Loucy (cell line): ENCODE results near the gene SSNA1.
A peak's percentile ranks its signal among the peaks of the same experiment; 100 is the strongest.

ENCODE experiments used
- H2AFZ ChIP-seq: fragments of 200-600 bp; sonication (generic); 2 replicates; pipeline ENCODE4 v1.6.0; 2016; ENCODE audit warnings: antibody characterized with exemption, mild to moderate bottlenecking, low read length, moderate library complexity
- H3F3A ChIP-seq: fragments of 200-600 bp; 2 replicates; pipeline ENCODE4 v1.6.0; 2016; ENCODE audit warnings: antibody characterized with exemption, low read depth, mild to moderate bottlenecking
- H3K27me3 ChIP-seq: fragments of 200-600 bp; sonication (generic); 2 replicates; pipeline ENCODE4 v1.6.1; 2014; ENCODE audit warnings: low read length, mild to moderate bottlenecking; ENCODE audit not compliant: insufficient read depth, poor library complexity, severe bottlenecking
- H3K36me3 ChIP-seq: fragments of 200-600 bp; sonication (generic); 2 replicates; pipeline ENCODE4 v1.6.1; 2016; ENCODE audit warnings: low read length; ENCODE audit not compliant: insufficient read depth
- H3K4me1 ChIP-seq: fragments of 200-600 bp; sonication (generic); 2 replicates; pipeline ENCODE4 v1.5.1; 2014; ENCODE audit warnings: low read length, mild to moderate bottlenecking; ENCODE audit not compliant: insufficient read depth, poor library complexity, severe bottlenecking
- H3K4me2 ChIP-seq: fragments of 200-600 bp; sonication (generic); 2 replicates; pipeline ENCODE4 v1.6.0; 2014; ENCODE audit warnings: antibody characterized with exemption, low read length, low read depth, mild to moderate bottlenecking; ENCODE audit not compliant: poor library complexity, severe bottlenecking
- H3K4me3 ChIP-seq: fragments of 200-600 bp; sonication (generic); 2 replicates; pipeline ENCODE4 v1.5.1; 2014; ENCODE audit warnings: low read length, mild to moderate bottlenecking, mixed read lengths; ENCODE audit not compliant: poor library complexity, severe bottlenecking
- H3K79me2 ChIP-seq: fragments of 200-600 bp; sonication (generic); 2 replicates; pipeline ENCODE4 v1.6.1; 2014; ENCODE audit warnings: low read length; ENCODE audit not compliant: insufficient read depth
- H3K9ac ChIP-seq: fragments of 200-600 bp; sonication (generic); 2 replicates; pipeline ENCODE4 v1.6.0; 2014; ENCODE audit warnings: mild to moderate bottlenecking, low read depth, low read length, moderate library complexity; ENCODE audit not compliant: poor library complexity, severe bottlenecking
- H3K9me2 ChIP-seq: fragments of 200-600 bp; sonication (generic); replicated peaks from 2 replicates; pipeline ENCODE4 v1.6.1; 2016; ENCODE audit warnings: low read depth, low read length, mixed read lengths
- H3K9me3 ChIP-seq: fragments of 200-600 bp; sonication (generic); 2 replicates; pipeline ENCODE4 v1.6.1; 2014; ENCODE audit warnings: mild to moderate bottlenecking, antibody characterized with exemption, low read length, low read depth; ENCODE audit not compliant: insufficient read depth
- H4K20me1 ChIP-seq: fragments of 200-600 bp; sonication (generic); 2 replicates; pipeline ENCODE4 v1.6.0; 2014; ENCODE audit warnings: antibody characterized with exemption, low read length, mild to moderate bottlenecking; ENCODE audit not compliant: insufficient read depth, poor library complexity, severe bottlenecking
- EZH2phosphoT487 ChIP-seq: fragments of 200-600 bp; IDR thresholded peaks from 2 replicates; pipeline ENCODE4 v1.6.1; 2018; ENCODE audit warnings: antibody characterized with exemption, mild to moderate bottlenecking, moderate library complexity, borderline replicate concordance
- TF ChIP-seq, protein P1 (sequence below): fragments of 200-600 bp; sonication (generic); conservative IDR thresholded peaks from 2 replicates; pipeline ENCODE4 v1.5.1; 2014; ENCODE audit warnings: mild to moderate bottlenecking, antibody characterized with exemption, low read length

The SSNA1 gene

DNA sequence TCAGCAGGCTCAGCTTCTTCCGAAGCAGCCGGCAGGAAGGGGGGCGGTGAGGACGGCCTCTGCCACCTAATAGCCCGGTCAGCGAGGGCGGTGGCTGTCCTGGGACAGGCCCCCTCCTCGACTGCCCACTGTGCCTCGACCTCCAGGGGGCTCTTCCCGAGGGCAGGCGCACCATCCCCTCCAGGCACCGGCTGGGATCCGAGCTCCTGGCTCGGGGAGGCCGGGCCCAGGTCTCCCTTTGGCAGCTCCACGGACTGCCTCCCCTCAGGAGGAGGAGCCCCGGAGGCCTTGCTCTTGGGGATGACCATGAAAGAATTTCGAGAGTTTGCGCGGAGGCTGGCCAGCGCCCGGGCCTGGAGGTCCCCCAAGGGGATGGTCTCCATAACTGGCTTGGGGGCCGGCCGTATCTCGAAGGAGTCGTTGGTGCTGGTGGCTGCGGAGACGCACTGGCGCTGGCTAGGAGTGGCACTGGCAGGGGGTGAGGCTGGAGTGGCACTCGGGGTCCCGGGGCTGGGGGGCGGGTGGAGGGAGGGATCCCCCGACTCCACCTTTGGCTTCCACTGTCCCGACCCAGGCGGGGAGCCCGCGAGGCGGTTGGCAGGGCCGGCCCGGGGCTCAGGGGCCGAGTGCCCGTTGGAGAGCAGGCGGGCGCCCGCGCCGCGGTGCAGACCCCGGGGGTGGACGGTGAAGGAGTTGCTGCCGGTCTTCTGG lies 11.1 kb downstream of the SSNA1 start:
- no peaks in the 10 kb centered on the region for H3K36me3 ChIP-seq
- TF ChIP-seq EZH2phosphoT487: no peak
- TF ChIP-seq, protein P1, sequence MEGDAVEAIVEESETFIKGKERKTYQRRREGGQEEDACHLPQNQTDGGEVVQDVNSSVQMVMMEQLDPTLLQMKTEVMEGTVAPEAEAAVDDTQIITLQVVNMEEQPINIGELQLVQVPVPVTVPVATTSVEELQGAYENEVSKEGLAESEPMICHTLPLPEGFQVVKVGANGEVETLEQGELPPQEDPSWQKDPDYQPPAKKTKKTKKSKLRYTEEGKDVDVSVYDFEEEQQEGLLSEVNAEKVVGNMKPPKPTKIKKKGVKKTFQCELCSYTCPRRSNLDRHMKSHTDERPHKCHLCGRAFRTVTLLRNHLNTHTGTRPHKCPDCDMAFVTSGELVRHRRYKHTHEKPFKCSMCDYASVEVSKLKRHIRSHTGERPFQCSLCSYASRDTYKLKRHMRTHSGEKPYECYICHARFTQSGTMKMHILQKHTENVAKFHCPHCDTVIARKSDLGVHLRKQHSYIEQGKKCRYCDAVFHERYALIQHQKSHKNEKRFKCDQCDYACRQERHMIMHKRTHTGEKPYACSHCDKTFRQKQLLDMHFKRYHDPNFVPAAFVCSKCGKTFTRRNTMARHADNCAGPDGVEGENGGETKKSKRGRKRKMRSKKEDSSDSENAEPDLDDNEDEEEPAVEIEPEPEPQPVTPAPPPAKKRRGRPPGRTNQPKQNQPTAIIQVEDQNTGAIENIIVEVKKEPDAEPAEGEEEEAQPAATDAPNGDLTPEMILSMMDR: no peak
- H3K9me2 ChIP-seq: no peaks in the 10 kb centered on the region
- no peak overlapping the region for H2AFZ ChIP-seq
- no peaks in the 10 kb centered on the region for H3K9me3 ChIP-seq
- H3K4me2 ChIP-seq: peak overlapping the region; percentile 65
- H3F3A ChIP-seq: no peaks in the 10 kb centered on the region
- peak overlapping the region; percentile 10 for H3K9ac ChIP-seq
- peak overlapping the region; percentile 67 for H3K4me3 ChIP-seq
- peaks cover 54% of the 10 kb centered on the region for H3K79me2 ChIP-seq
- H3K4me1 ChIP-seq: peaks cover 32% of the 10 kb centered on the region
- H4K20me1 ChIP-seq: peaks cover 20% of the 10 kb centered on the region
- no peaks in the 10 kb centered on the region for H3K27me3 ChIP-seq

DNA sequence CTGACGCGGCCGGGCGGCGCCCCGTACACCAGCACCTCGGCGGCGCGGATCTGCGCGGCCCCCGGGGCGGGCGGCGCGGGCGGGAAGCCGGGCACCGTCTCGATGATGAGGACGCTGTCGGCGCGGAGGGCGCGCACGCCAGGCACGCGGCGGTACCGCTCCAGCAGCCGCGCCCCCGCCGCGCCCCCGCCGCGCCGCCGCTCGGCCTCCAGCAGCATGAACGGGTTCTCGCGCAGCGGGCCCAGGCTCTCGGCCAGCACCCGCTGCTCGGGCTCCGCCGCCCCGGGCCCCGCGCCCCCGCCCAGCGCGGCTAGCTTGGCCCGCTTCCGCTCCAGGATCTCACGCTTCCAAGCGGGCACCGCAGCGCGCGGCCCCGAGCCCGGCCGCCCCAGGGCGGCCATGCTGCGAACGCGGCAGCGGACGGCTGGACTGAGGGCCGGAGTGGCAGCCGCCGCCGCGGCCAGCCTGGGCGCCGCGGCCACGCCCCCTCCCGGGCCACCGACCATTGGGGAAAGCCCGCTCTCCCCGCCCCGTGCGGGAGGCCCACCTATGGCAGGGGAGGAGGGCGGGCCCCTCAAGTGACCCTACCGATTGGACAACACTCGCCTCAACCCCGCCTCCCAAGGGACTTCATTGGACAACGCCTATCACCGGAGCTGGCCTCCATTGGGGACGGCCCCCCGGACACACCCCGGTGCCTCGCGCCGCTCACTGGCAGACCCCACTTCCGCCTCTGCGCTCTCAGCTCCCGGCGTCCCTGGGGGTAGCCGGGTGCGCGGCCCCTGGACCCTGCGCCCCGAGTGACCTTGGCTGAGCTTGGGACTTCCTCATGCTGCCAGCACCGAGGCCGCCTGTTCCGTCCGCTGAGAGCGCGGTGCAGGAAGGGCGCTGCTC lies 12.1 kb downstream of the SSNA1 start, which contains the start of gene TPRN:
TSS of gene TPRN (minus strand) at position 431 of the 894 bp plus-strand sequence. CDS start at position 401, 30 bp downstream.
- peak within 1 kb of the TSS; percentile 89 for H3K9ac ChIP-seq
- no peaks in the 10 kb centered on the region for H3K9me2 ChIP-seq
- H3K79me2 ChIP-seq: peaks cover 62% of the 10 kb centered on the region
- H3K36me3 ChIP-seq: no peaks in the 10 kb centered on the region
- peaks cover 37% of the 10 kb centered on the region for H3K4me1 ChIP-seq
- no peak within 1 kb of the TSS for H2AFZ ChIP-seq
- peaks cover 25% of the 10 kb centered on the region for H4K20me1 ChIP-seq
- H3F3A ChIP-seq: no peaks in the 10 kb centered on the region
- no peaks in the 10 kb centered on the region for H3K27me3 ChIP-seq
- TF ChIP-seq, protein P1: no peak
- TF ChIP-seq EZH2phosphoT487: no peak
- H3K4me3 ChIP-seq: peak within 1 kb of the TSS; percentile 85
- H3K9me3 ChIP-seq: no peaks in the 10 kb centered on the region
- peak within 1 kb of the TSS; percentile 83 for H3K4me2 ChIP-seq

DNA sequence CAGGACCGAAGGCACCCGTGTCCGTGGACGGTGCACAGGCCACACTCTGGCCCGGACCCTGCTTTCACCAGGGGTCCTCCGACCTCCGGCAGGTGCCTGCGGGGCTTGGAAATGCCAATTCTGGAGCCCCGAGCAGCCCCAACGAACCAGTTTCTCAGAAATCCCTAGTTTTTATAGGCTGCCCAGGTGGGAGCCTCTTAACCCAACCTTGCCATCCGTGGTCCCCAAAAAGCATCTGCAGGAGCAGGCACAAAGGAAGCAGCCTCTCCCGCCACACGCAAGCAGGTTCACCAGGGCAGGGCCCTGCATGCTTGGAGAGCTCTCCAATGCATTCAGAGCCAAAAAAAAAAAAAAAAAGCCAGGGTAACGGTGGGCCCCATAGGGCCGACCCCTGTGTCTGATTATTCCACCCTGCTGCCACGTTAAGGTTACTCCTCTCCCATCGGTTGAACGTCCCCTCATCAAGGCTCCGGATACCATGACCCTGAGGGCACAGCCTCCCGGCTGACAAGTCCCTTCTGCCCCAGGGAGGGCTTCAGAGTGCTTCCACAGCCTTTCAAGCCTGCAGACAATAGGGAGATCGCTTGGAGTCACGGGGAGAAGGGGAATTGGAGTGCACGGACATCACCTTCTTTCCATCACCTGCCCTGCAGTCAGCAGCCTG lies 12.9 kb downstream of the SSNA1 start:
- Histone ChIP-seq H2AFZ (no peak overlapping the region), H4K20me1 (peaks cover 29% of the 10 kb centered on the region), H3K9me3 (no peaks in the 10 kb centered on the region), H3F3A (no peaks in the 10 kb centered on the region), H3K4me3 (peak overlapping the region; percentile 85), H3K9ac (peak overlapping the region; percentile 89), H3K36me3 (no peaks in the 10 kb centered on the region), H3K79me2 (peaks cover 70% of the 10 kb centered on the region), H3K4me2 (peak overlapping the region; percentile 83), H3K4me1 (peaks cover 37% of the 10 kb centered on the region), H3K27me3 (no peaks in the 10 kb centered on the region), H3K9me2 (no peaks in the 10 kb centered on the region)
- no peak for TF ChIP-seq EZH2phosphoT487
- TF ChIP-seq, protein P1: no peak
